ENCODE data around the gene AGPAT1.
"Not testable (repeated sequence)": the region's sequence is repeated elsewhere in the genome, so short reads cannot be mapped to it uniquely, and the experiment has no call there.

Gene AGPAT1

DNA sequence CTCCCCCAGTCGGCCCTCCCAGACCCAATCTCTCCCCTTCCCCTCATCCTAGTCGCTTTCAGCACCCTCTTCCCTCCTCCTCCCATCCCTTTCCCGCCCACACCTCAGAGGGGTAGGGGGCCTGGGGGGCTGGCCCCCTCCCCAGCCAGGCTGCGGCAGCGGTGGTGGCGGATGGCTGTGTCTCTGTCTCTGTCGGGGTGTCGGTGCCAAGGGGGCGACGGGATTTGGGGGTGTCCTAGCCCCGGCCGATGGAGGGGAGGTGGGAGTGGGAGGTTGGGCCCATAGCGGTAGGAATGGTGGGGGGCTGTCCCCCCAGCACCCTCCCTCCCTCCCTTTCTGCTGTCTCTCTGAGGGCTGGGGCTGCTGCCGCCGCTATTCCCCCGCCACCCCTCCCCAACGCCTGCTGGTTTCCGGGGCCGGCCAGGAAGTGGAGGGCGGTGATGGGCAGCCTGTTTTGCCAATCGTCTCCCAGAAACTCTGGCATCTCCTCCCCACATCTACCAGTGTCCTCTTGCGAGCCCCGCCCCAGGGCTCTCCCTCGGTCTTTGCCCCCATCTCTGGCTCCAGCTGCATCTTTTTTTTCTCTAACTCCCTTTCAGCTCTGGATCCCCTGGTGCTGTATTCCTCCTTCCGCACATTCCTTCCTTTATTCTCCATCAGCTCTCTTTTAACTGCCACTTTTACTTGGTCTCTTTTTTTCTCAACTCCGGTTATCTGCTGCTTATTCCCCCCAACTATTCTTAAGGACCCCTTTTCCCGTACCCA, at the start of gene AGPAT1:
Gene AGPAT1 (minus strand): TSS at position 374 of the 765 bp plus-strand sequence. CDS start 4,588 bp downstream, outside the sequence.
- peak; percentile 96 for DNase-seq (ENCODE audit: low read depth)

GRCh38 chr6:32224696-32225095, 48.8 kb upstream of the AGPAT1 start:
- DNase-seq (ENCODE audit: low read depth): no peak

DNA sequence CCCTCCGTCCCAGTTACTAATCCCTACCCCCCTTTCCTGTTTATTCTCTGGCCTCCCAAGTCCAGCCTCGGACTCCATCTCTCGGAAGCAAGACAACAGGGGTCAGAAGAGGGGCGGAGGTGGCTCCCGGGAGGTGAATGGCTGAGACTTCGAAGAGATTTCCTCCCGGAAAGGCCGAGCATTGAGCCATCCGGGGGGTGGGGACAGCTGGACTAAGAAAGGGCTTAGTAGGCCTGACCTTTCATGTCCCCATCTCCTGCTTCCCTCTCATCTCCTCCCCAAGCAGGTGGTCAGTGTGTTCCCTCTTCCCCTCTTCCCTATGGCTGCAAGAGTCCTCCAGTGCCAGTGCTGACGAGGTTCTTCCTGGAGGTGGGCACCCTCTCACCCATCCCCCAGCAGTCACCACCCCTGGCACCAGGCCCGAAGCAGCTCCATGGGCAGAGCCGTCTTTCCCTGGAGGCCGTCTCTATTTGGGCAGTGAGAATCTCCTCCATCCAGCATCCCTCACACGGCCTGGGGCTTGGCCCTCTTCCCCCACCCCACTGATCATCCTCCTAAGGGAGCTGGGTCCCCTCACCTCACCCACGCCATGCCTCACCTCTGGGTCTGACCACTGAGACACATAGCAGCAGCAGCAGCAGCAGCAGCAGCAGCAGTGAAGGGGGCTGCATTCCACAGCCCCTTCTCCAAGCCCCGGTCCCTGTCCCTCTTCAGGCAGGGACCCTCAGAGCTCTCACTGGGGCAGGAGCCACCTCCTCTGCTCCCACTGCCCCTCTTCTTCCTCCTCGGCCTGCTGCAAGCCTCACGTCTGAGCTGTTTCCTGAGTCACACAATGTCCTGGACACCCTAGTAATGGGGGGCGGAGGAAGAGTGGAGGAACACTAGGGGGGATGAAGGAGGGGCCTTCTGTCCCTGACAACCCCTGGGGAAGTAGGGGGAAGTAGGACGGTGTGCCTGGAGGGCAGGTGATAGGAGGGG, 47.7 kb upstream of the AGPAT1 start, which contains the start of gene NOTCH4:
Gene NOTCH4 (minus strand): TSS at position 810 of the 978 bp plus-strand sequence. CDS start 139 bp downstream, at position 671.
- no peak for DNase-seq (ENCODE audit: low read depth)

- no peak for DNase-seq (ENCODE audit: low read depth)
These were observed 46.7 kb upstream of the AGPAT1 start for GRCh38 chr6:32222333-32223230.

GRCh38 chr6:32220021-32220420, 44.1 kb upstream of the AGPAT1 start:
- DNase-seq (ENCODE audit: low read depth): no peak

GRCh38 chr6:32218167-32218566, 42.3 kb upstream of the AGPAT1 start:
- no peak for DNase-seq (ENCODE audit: low read depth)

DNA sequence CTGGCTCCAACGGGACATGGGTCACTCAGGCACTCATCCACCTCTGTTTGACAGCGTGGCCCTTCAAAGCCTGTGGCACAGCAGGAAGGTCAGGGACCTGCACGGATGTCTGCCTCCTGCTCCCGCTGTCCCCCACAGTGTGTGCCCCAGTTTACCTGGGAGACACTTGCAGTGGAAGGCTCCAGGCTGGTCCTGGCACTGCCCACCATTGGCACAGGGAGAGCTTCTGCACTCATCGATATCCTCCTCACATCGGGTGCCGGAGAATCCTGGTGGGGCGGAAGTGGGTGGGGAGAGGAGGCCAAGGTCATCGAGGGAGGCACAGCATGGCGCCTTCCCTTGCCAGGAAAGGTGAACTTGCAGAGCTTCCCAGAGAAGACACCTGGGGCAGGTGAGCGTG, 41.1 kb upstream of the AGPAT1 start:
- DNase-seq (ENCODE audit: low read depth): no peak

GRCh38 chr6:32216285-32216684, 40.4 kb upstream of the AGPAT1 start:
- no peak for DNase-seq (ENCODE audit: low read depth)

DNA sequence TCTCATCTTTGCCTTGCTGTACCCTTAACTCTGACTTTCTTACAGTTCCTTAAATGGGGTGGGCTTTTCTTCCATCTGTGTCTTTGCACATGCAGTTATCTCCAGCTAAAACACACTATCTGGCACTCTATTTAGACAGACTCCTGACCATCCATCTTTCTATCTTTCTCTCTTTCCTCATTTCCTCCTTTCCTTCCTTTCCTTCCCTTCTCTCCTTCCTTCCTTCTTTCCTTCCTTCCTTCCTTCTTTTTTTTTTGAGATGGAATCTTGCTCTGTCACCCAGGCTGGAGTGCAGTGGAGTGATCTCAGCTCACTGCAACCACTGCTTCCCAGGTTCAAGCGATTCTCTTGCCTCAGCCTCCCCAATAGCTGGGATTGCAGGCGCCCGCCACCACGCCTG, 39.7 kb upstream of the AGPAT1 start:
- DNase-seq (ENCODE audit: low read depth): no peak

DNA sequence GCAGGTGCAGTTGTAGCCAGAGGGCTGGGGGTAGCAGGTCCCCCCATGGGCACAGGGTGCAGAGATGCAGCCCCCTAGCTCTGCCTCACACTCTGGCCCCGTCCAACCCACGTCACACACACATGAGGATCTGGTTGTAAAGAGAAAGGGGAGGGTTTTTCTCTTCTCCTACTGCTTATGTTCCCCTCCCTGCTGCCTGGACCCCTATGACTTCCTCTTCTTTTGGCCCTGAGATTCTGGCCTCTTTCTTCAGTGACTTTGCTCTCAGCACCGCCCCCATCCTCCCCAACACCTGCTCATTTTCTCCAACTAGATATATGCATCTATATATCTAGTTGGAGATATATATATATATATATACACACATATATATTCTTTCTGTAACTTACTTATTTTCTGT, 38.2 kb upstream of the AGPAT1 start:
- no peak for DNase-seq (ENCODE audit: low read depth)

GRCh38 chr6:32213649-32214048, 37.8 kb upstream of the AGPAT1 start:
- no peak for DNase-seq (ENCODE audit: low read depth)

DNA sequence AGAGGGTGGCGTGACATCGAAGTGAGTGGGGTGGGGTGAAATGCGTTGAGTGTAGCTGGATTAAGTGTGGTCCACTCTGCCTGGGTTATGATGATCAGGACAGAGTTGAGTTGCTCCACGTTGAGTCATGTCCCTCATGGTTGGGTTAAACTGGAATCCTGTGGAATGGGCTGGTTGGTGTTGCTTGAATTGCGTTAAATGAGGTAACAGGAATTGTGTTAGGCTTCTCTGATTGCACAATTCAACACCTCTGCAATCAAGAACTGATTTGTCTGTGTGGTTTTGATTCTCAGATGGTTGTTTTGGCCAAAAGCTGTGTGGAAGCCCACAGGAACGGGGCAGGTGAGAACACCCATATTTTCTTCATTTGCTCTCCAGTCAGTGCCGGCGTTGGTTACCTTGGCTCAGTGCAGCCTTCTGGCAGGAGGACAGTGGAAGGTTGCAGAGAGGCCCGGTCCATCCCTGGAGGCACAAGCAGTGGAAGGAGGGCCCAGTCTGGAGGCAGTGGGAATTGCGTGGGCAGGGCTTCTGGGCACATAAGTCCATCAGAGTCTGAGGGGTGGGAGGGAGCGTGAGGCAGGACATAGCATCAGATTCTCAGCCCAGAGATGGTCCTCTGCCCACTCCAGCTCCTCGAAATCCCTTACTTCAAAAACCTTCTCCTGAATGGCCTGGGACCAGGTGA, 36.3 kb upstream of the AGPAT1 start:
- no peak for DNase-seq (ENCODE audit: low read depth)

GRCh38 chr6:32211432-32211831, 35.5 kb upstream of the AGPAT1 start:
- DNase-seq (ENCODE audit: low read depth): not testable (repeated sequence)

DNA sequence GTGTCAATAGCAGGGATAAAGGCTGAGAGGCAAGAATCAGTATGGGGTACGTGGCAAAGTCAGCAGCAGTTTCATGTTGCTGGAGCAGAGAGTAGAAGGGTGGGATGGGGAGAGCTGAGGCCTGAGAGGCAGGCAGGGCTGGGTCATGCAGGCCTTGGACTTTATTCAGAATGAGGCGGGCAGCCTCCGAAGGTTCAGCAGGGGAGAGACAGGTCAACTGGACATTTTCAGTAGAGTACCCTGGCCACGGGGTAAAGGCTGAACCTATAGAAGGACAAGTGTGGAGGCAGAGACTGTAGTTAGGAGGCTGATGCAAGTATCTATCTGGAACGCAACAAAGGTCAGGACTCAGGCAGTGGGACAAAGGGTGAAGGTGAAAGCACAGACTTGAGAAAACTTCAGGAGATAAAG, 34.3 kb upstream of the AGPAT1 start:
- no peak for DNase-seq (ENCODE audit: low read depth)

GRCh38 chr6:32208996-32209395, 33.1 kb upstream of the AGPAT1 start:
- no peak for DNase-seq (ENCODE audit: low read depth)

- no peak for DNase-seq (ENCODE audit: low read depth)
These were observed 28.4 kb upstream of the AGPAT1 start for GRCh38 chr6:32204268-32204715.

- no peak for DNase-seq (ENCODE audit: low read depth)
These were observed 27.8 kb upstream of the AGPAT1 start for GRCh38 chr6:32203426-32204267.

DNA sequence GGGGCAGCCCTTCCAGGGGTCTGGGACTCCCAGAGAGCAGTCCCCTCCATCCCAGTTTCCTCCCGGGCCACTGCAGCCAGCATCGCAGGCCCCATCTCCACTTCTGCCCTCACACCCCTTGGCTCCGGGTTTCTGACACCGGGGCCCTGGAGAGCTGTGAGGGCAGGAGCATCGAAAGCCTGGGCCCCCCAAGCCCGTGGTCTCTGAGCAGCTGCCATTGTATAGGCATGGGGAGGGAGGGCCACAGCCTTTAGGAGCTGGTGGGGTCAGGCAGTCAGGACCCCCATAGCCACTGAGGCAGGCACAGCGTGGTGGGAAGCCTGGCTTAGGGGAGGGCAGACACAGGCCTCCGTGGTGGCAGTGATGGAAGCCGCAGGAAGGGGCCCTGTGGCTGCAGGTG, 26.3 kb upstream of the AGPAT1 start:
- no peak for DNase-seq (ENCODE audit: low read depth)

DNA sequence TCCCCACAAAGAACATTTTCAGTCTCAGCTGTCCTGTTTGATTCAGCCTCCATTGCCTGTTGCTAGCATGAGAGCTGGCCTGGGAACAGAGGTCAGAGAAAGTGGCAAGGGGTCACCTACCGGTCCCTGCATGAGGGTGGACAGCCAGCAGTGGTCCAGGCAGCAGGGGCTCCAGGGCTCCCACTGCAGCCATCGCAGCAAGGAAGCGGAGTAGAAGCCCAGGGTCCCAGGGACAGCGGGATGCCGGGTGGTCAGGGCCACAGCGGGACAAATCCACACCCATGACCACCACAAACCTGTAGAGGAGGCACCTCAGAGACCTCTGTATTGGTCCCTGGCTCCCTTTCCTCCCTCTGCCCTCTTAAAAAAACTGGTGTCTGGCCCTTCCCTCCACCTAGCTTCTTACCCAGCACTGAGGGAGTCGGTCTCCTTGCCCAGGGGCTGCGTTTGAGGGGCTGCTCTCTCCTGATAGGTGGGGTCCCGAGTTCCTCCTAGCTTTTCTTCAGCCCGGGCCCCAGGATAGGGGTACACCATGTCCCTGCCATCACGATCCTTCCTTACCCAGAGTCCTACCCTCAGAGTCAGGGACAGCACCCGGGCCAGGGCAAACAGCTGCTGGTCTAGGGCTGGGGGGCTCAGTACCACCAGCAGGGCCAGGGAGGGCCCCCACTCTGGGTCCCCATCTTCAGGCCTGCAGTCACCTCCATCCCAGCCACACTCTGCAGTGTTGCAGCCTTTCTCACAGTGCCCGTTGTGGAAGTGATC, 25.0 kb upstream of the AGPAT1 start:
- DNase-seq (ENCODE audit: low read depth): no peak
